Measurements from ENCODE around the gene TEN1. TPM values are rescaled to one million over a fixed set of nuclear protein-coding genes. Genes with fewer than 3 reads are reported as not detected.
A peak's percentile ranks its signal among the peaks of the same experiment; 100 is the strongest.

Gene TEN1
- total and polyA plus RNA-seq, 9 of the 15 experiments (the other 6 are each of a cell fraction or from before 2014, with no cell fraction given), result 1.3 to 25.7 (median 10.1) TPM

GRCh38 chr17:76005263-76006149 is 26.5 kb downstream of the TEN1 start (continued):
- no peak for TF ChIP-seq EP400 (IDR thresholded peaks at IDR 0.05)
- no peak for TF ChIP-seq MYNN (IDR thresholded peaks at IDR 0.05)
- no peak for TF ChIP-seq MYNN (CRISPR knock-in tag; IDR thresholded peaks at IDR 0.05)
- peak; percentile 91 for TF ChIP-seq DEAF1 (CRISPR knock-in tag; IDR thresholded peaks at IDR 0.05)
- peak; percentile 87 for TF ChIP-seq CC2D1A (IDR thresholded peaks at IDR 0.05)
- no peak for TF ChIP-seq SMARCA4 (IDR thresholded peaks at IDR 0.05)
- TF ChIP-seq ZBTB26 (CRISPR knock-in tag; IDR thresholded peaks at IDR 0.05), result no peak
- no peak for TF ChIP-seq TGIF2 (CRISPR knock-in tag; IDR thresholded peaks at IDR 0.05)
- TF ChIP-seq ZNF77 (CRISPR knock-in tag; IDR thresholded peaks at IDR 0.05), result no peak
- peak; percentile 31; the same call in 1 of the 2 replicates for TF ChIP-seq ZFX (CRISPR knock-in tag; IDR thresholded peaks at IDR 0.05)
- TF ChIP-seq ZNF124 (CRISPR knock-in tag; IDR thresholded peaks at IDR 0.05), result no peak
- TF ChIP-seq ELK1 (CRISPR knock-in tag; IDR thresholded peaks at IDR 0.05), result no peak
- TF ChIP-seq TARDBP (IDR thresholded peaks at IDR 0.05), result 0 out of 2 replicates have a peak, but pooled peaks have one; percentile 18
